BLaER1 (cell line): ENCODE measurements around the gene TRAM2.
A peak's percentile ranks its signal among the peaks of the same experiment; 100 is the strongest.

ENCODE experiments used
- H3K27ac ChIP-seq: shearing (Covaris generic); formaldehyde crosslinking; 2 replicates; pipeline ENCODE4 v1.8.1; 2022
- H3K27me3 ChIP-seq: shearing (Covaris generic); formaldehyde crosslinking; 2 replicates; pipeline ENCODE4 v1.8.1; 2022
- H3K36me3 ChIP-seq: shearing (Covaris generic); formaldehyde crosslinking; 2 replicates; pipeline ENCODE4 v1.8.1; 2022
- H3K4me1 ChIP-seq: shearing (Covaris generic); formaldehyde crosslinking; 2 replicates; pipeline ENCODE4 v1.8.1; 2022
- H3K4me2 ChIP-seq: shearing (Covaris generic); formaldehyde crosslinking; 2 replicates; pipeline ENCODE4 v1.8.1; 2022
- H3K4me3 ChIP-seq: shearing (Covaris generic); formaldehyde crosslinking; 2 replicates; pipeline ENCODE4 v1.8.1; 2022
- H3K9ac ChIP-seq: shearing (Covaris generic); formaldehyde crosslinking; 2 replicates; pipeline ENCODE4 v1.8.1; 2022
- H3K9me3 ChIP-seq: shearing (Covaris generic); formaldehyde crosslinking; 2 replicates; pipeline ENCODE4 v1.8.1; 2022
- H4K20me1 ChIP-seq: shearing (Covaris generic); formaldehyde crosslinking; 2 replicates; pipeline ENCODE4 v1.8.1; 2022
- Cebpa-rat ChIP-seq: shearing (Covaris generic); IDR thresholded peaks from 2 replicates; pipeline ENCODE4 v1.8.1; 2022

Gene TRAM2

DNA sequence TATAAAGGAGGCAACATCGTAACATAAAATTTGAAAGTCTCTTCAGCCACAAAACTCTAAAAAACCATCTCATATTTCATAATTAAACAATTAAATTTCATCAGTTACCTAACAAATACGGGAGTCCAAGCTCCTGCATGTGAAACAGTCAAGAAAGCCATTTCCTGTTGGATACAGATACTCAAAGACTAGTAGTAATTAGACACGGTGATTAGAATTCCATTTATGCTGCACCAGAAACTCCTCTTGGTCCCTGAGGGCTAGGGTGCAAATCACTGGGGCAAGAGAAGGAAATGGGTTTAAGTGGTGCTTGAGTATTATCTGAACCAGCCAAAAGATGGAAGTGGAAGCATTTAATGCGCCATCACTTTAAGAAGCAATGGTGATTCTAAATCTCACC is 27.4 kb downstream of the TRAM2 start:
- peaks cover 93% of the 10 kb centered on the region for H4K20me1 ChIP-seq
- peak overlapping the region; percentile 65 for H3K4me2 ChIP-seq
- peaks cover 98% of the 10 kb centered on the region for H3K4me1 ChIP-seq
- no peaks in the 10 kb centered on the region for H3K9me3 ChIP-seq
- no peak overlapping the region for H3K4me3 ChIP-seq
- no peak overlapping the region for H3K27ac ChIP-seq
- peaks cover 50% of the 10 kb centered on the region for H3K36me3 ChIP-seq
- no peaks in the 10 kb centered on the region for H3K27me3 ChIP-seq
- H3K9ac ChIP-seq = no peak overlapping the region
- no peak for TF ChIP-seq Cebpa-rat

DNA sequence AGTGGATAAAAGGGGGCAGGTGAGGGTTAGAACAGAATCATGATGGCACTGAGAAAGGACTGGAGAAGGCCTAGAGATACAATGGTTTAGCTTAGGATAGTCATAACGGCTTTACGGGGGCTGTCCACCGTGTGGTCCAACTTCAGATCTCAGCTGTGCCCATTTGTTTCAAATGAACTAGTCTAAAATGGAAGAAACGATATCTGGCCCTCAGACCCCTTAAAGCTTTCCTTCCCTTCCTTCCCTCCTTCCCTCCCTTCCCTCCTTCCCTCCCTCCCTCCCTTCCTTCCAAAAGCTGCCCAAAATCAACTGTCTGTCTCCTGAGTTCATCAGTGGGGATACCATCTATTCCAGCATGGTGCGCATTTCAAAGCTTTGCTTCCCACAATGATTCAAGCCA is 27.9 kb downstream of the TRAM2 start:
- peaks cover 50% of the 10 kb centered on the region for H3K36me3 ChIP-seq
- no peak overlapping the region for H3K4me3 ChIP-seq
- peaks cover 94% of the 10 kb centered on the region for H4K20me1 ChIP-seq
- no peaks in the 10 kb centered on the region for H3K27me3 ChIP-seq
- no peaks in the 10 kb centered on the region for H3K9me3 ChIP-seq
- peaks cover 98% of the 10 kb centered on the region for H3K4me1 ChIP-seq
- H3K27ac ChIP-seq = no peak overlapping the region
- H3K4me2 ChIP-seq = peak overlapping the region; percentile 65; the same call in 1 of the 2 replicates
- no peak for TF ChIP-seq Cebpa-rat
- no peak overlapping the region for H3K9ac ChIP-seq

DNA sequence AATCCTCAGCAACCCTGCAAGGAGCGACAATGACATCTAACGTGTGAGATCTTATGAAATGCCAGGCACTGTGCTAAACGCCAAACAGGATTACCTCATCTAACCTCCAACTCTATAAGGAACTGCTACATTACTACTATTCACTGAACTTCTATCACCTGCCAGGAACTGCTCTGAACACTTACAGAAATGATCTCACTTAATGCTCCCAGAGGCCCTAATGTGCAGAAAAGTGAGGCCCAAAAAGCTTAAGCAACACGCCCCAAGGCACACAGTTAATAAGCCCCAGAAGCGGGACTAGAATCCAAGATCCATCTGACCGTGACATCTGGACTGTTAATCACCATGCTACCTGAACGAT is 28.5 kb downstream of the TRAM2 start:
- no peak overlapping the region for H3K4me3 ChIP-seq
- no peak for TF ChIP-seq Cebpa-rat
- peaks cover 92% of the 10 kb centered on the region for H4K20me1 ChIP-seq
- no peaks in the 10 kb centered on the region for H3K9me3 ChIP-seq
- no peak overlapping the region for H3K9ac ChIP-seq
- H3K27ac ChIP-seq = no peak overlapping the region
- peaks cover 48% of the 10 kb centered on the region for H3K36me3 ChIP-seq
- peaks cover 98% of the 10 kb centered on the region for H3K4me1 ChIP-seq
- peak overlapping the region; percentile 62; the same call in 1 of the 2 replicates for H3K4me2 ChIP-seq
- no peaks in the 10 kb centered on the region for H3K27me3 ChIP-seq

DNA sequence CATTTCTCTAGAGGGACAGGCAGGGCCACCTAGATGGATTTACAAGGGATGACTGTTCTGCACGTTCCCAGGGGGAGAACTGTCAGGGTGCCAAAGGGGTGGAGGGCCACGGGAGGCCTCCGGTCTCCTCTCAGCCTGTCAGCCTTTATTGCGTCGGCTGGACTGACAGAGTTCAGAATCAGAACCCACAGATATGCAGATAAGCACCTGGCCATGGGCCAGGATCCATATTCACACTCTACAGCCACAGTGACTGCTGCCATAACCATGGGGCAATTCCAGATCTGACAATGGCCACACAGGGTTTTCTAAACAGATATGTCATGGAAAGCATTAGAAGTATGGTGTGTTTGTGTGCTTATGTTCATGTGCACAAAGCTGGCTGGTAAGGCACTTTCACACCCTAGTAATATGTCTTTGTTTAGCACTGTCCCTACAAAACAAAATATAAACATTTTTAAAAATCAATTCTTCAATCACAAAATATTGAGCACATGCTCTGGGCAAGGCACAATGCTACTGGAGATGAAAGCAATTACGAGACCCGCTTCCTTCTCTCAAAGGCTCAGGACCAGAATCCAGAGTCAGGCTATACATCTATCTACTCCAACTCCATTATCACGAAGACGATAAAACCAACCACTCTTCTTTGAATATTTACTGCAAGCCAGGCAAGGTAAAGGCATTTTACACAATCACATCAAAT is 29.1 kb downstream of the TRAM2 start:
- Histone ChIP-seq H3K9ac (no peak overlapping the region), H3K9me3 (no peaks in the 10 kb centered on the region), H3K4me3 (no peak overlapping the region), H3K27me3 (no peaks in the 10 kb centered on the region), H3K4me1 (peaks cover 97% of the 10 kb centered on the region), H3K36me3 (peaks cover 45% of the 10 kb centered on the region), H4K20me1 (peaks cover 86% of the 10 kb centered on the region), H3K4me2 (peak overlapping the region; percentile 62), H3K27ac (no peak overlapping the region)
- no peak for TF ChIP-seq Cebpa-rat

DNA sequence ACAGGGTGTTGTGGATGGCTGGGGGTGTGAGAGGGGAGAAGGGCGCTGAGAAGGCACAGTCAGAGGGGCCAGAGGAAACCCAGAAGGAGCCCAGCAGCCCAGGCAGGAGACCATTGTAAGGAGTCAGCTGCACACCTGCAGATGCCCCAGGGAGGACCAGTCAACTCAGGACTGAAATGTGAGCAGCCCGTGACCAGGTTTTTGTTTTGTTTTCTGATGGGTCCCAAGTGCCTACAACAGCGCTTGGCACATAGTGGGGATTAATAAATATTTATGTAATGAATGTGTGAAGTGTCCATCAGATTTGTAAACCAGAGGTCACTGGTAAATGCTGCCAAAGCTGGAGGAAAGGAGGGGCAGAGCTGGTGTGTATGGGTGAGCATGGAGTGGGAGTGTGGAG is 30.2 kb downstream of the TRAM2 start:
- Histone ChIP-seq H3K27ac (0 out of 2 replicates have a peak overlapping the region, but pooled peaks have one; percentile 24), H3K4me1 (peaks cover 93% of the 10 kb centered on the region), H3K4me3 (no peak overlapping the region), H3K27me3 (no peaks in the 10 kb centered on the region), H3K9me3 (no peaks in the 10 kb centered on the region), H4K20me1 (peaks cover 75% of the 10 kb centered on the region), H3K36me3 (peaks cover 44% of the 10 kb centered on the region), H3K4me2 (peak overlapping the region; percentile 62), H3K9ac (no peak overlapping the region)
- no peak for TF ChIP-seq Cebpa-rat

DNA sequence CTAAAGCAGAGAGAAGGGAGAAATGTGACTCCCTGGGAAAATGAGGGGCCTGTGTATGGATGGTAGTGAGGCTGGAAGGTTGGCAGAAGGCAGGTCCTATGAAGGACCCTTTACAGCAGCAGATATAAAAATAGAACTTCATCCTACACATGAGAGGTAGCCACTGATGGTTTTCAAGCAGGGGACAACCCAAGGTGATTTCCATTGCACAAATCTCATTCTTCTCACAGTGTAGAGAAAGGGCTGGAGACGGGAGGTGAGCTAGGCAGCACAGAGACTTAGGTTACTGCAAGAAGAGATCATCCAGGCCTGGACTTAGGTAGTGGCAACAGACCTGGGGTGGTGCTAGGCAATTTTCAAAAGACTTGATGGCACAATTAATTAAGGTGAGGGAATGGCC is 30.7 kb downstream of the TRAM2 start:
- peak overlapping the region; percentile 42; the same call in 1 of the 2 replicates for H3K27ac ChIP-seq
- H3K4me2 ChIP-seq = peak overlapping the region; percentile 62
- H3K4me1 ChIP-seq = peaks cover 93% of the 10 kb centered on the region
- no peak overlapping the region for H3K4me3 ChIP-seq
- TF ChIP-seq Cebpa-rat = no peak
- no peak overlapping the region for H3K9ac ChIP-seq
- no peaks in the 10 kb centered on the region for H3K27me3 ChIP-seq
- H3K36me3 ChIP-seq = peaks cover 49% of the 10 kb centered on the region
- peaks cover 70% of the 10 kb centered on the region for H4K20me1 ChIP-seq
- no peaks in the 10 kb centered on the region for H3K9me3 ChIP-seq

DNA sequence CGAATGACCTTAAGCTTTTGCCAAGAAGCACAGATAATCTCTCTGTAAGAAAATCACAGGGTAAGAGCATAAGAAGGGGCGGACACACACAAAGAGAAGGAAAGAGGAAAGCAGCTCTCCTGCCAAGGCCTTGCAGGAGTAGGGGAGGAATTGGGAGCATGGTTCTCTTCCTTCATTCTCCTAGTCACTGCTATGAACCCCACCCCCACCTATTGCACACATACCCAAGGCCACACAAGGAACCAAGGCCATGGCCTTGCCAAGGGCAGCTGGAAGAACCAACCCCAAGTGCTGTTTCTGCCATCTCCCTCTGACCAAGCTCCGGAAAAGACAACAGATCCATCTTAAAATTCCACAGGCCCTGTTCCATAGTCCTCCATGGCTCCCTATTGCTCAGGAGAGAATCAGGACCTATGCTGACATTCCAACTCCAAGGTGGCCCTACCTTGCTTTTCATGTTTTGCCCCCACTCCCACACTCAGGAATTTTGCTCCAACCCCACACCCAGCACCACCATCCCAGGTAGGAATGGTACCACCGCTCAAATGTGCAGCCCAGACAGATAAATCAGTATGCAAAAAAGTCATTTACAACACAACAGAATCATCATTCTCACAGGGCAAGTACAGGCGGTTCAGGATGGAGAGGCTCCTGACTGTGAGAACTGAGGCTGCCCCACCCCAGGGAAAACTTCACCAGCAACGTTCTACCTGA is 31.3 kb downstream of the TRAM2 start:
- peaks cover 64% of the 10 kb centered on the region for H4K20me1 ChIP-seq
- no peaks in the 10 kb centered on the region for H3K27me3 ChIP-seq
- peaks cover 55% of the 10 kb centered on the region for H3K36me3 ChIP-seq
- H3K9ac ChIP-seq = no peak overlapping the region
- peak overlapping the region; percentile 62 for H3K4me2 ChIP-seq
- TF ChIP-seq Cebpa-rat = no peak
- H3K4me3 ChIP-seq = no peak overlapping the region
- H3K9me3 ChIP-seq = no peaks in the 10 kb centered on the region
- peaks cover 93% of the 10 kb centered on the region for H3K4me1 ChIP-seq
- peak overlapping the region; percentile 42 for H3K27ac ChIP-seq

DNA sequence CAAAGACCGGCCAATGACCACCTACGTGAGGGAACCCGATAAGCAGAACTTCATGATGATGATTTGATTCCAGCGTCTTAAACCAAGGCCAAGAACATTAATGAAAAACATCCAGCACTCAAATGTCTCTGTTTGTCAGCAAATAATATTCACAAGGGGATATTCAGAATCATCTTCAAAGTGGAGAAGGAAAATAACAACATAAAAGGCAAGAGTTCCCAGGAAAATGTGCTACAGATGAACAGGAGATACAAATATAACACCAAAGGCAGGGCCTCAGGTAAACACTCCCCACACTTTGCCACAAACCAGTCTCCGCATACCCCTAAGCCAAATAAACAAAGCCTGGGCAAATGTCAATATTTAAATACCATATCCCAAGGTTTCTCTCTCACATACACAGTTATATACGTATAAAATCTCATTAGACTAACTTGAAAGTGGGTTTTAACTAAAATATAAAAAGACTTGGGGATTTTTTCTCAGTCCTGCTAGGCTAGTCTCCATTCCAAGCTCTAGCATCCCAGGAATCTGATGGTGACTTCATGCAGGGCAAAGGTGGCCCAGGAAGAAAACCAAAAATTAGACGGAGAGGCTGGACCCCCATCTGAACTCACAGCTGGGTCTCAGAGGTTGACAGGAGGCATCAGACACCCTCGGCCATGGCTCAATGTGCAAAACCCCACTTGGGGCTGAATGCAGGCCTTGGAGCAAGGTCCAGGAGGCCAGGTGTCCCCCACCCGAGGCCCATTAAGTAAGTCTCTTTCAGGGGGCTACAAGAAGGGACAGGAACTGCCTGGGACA is 32.1 kb downstream of the TRAM2 start:
- no peaks in the 10 kb centered on the region for H3K9me3 ChIP-seq
- peaks cover 93% of the 10 kb centered on the region for H3K4me1 ChIP-seq
- no peaks in the 10 kb centered on the region for H3K27me3 ChIP-seq
- H3K27ac ChIP-seq = peak overlapping the region; percentile 42
- peaks cover 56% of the 10 kb centered on the region for H4K20me1 ChIP-seq
- peaks cover 55% of the 10 kb centered on the region for H3K36me3 ChIP-seq
- H3K9ac ChIP-seq = no peak overlapping the region
- no peak overlapping the region for H3K4me3 ChIP-seq
- H3K4me2 ChIP-seq = peak overlapping the region; percentile 62
- TF ChIP-seq Cebpa-rat = no peak

DNA sequence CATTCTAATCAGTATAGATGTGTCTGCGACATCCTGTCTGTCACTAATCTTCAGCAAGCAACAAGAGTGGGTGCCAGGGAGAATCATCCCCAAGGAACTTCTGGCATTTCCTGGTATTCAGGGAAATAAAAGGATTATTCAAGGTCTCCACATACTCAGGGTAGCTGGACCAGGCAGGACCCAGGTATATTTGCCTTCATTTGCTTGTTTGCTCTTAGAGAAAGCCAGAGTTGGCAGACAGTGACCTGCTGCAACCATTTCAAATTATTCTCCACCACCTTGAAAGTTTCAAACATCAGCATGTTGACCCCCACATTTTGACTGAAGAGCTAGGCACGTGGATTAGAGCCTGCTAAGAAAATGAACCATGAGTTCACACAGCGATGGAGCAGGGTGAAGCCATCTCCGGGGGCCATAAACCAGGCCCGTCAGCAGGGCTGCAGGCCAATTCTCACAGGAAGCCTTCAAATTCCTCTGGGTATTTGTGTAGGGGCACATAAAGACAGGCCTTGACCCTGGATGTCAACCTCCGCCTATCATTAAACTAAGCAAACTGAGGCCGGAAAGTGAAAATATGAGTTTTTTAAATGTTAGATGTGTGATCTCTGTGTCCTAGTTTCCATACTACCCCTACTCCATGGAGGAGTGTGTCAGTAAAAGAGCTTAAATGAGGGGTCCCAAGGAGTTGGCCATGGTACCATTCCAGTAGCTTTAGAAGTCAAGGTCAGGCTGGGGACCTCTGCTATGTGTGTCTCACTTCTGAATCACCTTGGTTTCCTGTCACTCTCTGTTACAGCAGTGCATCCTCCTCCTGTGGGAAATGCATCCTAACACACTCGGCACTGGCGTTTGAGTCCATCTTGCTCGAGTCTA is 32.9 kb downstream of the TRAM2 start:
- peaks cover 51% of the 10 kb centered on the region for H4K20me1 ChIP-seq
- H3K27ac ChIP-seq = peak overlapping the region; percentile 10; the same call in 1 of the 2 replicates
- peaks cover 54% of the 10 kb centered on the region for H3K36me3 ChIP-seq
- TF ChIP-seq Cebpa-rat = no peak
- peak overlapping the region; percentile 62 for H3K4me2 ChIP-seq
- H3K9ac ChIP-seq = peak overlapping the region; percentile 11; the same call in 1 of the 2 replicates
- no peak overlapping the region for H3K4me3 ChIP-seq
- no peaks in the 10 kb centered on the region for H3K9me3 ChIP-seq
- peaks cover 95% of the 10 kb centered on the region for H3K4me1 ChIP-seq
- H3K27me3 ChIP-seq = no peaks in the 10 kb centered on the region
